GM21786 (cell line): ENCODE measurements around the gene KIF6.
"Not testable (repeated sequence)": the region's sequence is repeated elsewhere in the genome, so short reads cannot be mapped to it uniquely, and the experiment has no call there.

Source experiments
- ATAC-seq: cut with Tn5 transposase; IDR thresholded peaks from one replicate; pipeline ENCODE4 v1.9.1; 2021; ENCODE audit not compliant: unreplicated experiment

Gene KIF6

GRCh38 chr6:39558079-39558478 lies 167.1 kb downstream of the KIF6 start:
- ATAC-seq = no peak

DNA sequence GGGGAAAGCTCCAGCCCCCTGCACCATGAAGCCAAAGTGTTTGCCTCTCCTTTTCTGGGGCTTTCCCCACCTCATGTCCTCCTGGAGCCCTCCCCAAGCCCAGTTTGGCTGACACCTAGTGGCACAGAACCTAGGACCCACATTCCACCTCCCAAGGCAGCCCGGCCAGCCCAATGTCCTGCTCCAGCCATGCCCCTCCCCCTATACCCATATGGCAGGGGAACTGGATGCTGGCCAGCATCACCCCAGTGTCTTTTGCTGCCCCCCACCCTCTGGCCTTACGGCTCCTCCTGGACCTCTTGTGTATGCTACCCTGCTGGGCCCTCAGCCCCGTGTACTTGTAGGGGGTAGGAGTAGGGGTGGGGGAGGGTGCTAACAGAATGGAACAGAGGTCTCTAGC lies 170.1 kb downstream of the KIF6 start:
- no peak for ATAC-seq

- no peak for ATAC-seq
Observed at GRCh38 chr6:39553860-39554802, 171.1 kb downstream of the KIF6 start.

GRCh38 chr6:39553029-39553428 lies 172.2 kb downstream of the KIF6 start:
- no peak for ATAC-seq

DNA sequence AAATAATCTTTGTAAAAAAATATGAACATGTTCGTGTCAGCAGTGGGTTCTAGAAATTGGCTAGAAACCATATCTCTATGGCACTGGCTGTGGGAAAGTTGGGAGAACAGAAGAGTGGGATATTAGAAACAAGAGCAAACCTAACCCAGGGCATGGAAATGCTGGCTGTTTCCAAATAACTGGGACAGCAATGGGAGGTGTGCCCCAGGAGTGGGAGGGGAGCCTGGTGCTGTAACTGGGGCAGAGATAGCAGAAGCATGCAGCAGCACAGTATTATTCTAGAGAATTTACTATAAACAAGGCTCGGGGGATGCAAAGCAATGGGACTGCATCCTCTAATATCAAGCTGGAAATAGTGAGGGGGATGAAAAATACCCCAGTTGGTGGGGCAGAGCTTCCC lies 175.0 kb downstream of the KIF6 start:
- ATAC-seq = no peak

- no peak for ATAC-seq
Observed at GRCh38 chr6:39546731-39547130, 178.5 kb downstream of the KIF6 start.

GRCh38 chr6:39543950-39544349 lies 181.3 kb downstream of the KIF6 start:
- ATAC-seq = no peak

DNA sequence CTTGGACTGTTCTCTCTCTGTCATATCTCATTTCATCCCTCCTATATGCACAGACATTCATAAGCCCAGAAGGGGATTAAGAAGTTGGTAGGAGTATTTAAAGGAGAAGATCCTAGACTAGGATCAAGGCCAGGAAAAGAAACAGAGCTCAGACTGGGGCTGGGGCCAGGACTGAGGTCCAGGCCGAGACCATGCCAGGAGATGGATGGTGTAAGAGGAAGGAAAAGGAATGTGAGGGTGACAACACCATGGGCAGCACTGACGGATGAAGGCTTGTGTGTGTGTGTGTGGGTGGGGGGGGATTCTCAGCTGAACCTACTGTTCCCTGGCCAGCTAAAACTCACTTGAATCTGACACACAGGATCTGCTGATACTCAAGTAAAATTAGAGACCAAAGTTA lies 182.1 kb downstream of the KIF6 start:
- ATAC-seq = no peak

GRCh38 chr6:39540454-39540853 lies 184.8 kb downstream of the KIF6 start:
- ATAC-seq = no peak

- peak; percentile 96 for ATAC-seq
Observed at GRCh38 chr6:39530201-39530759, 194.9 kb downstream of the KIF6 start.

DNA sequence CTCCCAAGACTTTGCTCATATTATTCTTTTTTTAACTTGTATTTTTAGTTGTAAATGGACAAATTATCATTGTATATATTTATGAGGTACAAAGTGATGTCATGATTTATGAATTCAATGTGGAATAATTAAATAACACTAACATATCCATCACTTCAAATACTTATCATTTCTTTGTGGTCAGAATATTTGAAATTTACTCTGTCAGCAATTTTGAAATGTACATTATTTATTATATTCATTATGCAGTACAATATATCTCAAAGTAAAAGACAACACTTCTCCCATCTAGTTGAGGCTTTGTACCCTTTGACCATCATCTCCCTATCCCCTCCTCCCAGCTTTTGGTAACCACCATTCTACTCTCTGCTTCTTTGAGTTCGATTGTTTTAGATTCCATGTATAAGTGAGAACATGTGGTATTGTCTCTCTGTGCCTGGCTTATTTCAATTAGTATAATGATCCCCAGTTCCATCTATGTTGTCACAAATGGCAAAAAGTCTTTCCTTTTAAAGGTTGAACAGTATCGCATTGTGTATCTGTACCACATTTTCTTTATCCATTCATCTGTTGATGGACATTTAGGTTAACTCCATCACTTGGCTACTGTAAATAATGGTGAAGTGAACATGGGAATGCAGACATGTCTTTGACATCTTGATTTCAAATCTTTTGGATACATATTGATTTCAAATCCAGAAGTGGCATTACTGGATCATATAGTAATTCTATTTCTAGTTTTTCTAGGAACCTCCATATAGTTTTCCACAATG lies 197.2 kb downstream of the KIF6 start:
- ATAC-seq = no peak

DNA sequence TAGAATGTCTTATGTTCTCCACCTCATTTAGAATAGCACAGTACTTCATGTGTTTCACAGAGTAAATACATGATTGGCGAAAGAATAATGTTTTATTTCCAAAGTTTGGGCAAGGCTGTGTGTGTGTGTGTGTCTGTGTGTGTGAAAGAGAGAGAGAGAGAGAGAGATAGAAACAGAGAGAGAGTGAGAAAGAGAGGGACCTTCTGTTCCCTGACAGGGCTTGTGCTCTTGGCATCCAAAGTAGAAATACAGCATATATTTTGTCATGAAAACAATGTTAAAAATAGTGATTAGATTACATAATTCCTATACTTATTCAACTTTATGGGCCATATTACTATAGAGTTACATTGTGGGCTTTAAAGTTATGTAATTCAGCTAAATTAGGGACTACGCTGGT lies 201.2 kb downstream of the KIF6 start:
- no peak for ATAC-seq

- no peak for ATAC-seq
Observed at GRCh38 chr6:39521958-39522357, 203.2 kb downstream of the KIF6 start.

DNA sequence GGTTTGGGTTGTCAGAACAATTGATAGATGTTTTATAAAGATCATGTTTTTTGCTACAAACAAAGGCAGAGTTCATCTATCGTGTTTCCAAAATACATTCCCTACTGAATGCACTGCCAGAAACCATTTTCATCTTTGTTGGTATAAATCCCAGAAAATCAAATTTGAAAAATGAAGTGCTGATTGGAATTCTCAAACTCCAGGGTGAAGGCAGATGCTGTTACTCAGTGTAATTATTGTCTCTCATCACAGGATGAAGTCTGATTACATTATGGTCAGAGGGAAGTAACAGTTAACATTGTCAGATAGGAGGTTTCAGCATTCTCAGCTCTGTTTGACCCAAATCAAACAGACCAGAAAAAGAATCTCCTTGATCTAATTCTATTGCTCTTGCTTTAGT lies 204.3 kb downstream of the KIF6 start:
- no peak for ATAC-seq

DNA sequence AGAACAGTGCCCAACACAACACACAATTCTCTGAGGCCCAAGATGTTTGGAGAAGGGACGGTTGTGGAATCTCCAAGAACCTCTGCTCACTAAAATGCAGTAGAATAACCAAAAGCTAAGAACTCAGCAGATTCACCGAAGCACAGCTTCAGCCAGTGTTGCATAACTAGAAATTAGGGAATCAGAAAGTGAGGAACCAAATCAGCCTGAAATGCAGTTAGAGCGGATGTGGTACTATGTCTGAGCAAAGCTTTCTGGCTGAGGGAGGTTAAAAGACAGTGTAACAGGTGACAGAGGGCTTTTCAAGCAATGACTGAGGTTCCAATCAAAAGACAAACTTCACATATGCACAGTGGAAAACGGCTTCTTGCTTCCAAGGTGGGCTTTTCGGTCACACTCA lies 204.8 kb downstream of the KIF6 start:
- ATAC-seq = no peak

DNA sequence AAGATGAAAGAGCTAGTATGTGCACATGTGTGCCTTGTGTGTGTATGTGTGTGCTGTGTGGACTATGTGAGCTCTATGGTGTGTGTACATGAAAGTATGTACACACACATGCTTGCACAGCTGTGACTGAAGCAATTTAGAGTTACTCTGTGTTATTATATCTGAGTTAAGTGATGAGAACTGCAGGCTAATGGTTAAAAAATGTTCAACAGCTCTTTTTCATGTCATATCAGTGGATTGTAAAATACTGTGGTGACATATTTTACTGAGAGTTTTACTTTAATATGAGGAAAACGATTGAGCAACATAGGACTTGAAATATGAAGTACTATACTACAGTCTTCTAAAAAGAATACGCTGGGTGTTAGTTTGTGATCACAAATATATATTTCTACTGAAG lies 207.0 kb downstream of the KIF6 start:
- no peak for ATAC-seq

- no peak for ATAC-seq
Observed at GRCh38 chr6:39517756-39518155, 207.5 kb downstream of the KIF6 start.

DNA sequence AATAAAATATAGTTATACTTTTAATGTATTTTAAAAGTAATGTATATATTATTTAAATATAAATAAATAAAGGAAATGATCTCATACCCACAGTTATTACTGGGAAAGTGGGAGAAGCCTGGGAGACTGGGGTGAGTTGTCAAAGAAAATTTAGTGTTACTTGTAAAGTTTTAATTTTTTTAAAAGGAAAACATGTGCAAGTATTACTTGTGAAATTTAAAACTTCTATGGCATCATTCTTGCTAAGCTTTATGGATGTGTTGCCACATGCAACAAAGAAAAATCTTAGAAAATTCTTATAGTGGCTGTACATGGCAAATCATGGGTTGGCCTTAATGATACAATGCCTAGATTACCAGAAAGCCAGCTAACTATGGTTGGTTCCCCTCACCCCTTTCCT lies 208.7 kb downstream of the KIF6 start:
- no peak for ATAC-seq

DNA sequence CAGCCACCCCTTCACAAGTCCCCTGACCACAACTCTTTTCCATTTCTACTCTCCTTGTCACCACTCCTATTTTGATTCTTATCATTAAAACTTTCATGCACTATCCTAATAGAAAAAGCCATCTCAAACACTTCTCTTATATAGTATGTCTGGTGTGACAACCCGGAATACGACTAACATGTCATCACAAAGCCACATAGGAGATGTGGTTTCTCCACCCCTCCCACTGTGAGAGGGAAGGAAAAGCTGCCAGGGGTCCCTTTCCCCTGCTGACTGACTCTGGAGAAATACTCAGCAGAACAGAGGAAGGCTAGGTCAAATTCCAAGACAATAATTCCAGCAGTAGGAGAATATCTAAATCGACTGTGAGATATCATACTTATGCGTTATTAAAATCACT lies 209.7 kb downstream of the KIF6 start:
- no peak for ATAC-seq

- ATAC-seq = no peak
Observed at GRCh38 chr6:39515006-39515405, 210.2 kb downstream of the KIF6 start.

DNA sequence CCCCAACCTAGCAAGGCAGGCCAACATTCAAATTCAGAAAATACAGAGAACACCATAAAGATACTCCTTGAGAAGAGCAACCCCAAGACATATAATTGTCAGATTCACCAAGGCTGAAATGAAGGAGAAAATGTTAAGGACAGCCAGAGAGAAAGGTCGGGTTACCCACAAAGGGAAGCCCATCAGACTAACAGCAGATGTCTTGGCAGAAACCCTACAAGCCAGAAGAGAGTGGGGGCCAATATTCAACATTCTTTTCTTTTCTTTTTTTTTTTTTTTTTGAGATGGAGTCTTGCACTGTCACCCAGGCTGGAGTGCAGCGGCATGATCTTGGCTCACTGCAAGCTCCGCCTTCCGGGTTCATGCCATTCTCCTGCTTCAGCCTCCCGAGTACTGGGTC lies 215.4 kb downstream of the KIF6 start:
- ATAC-seq = not testable (repeated sequence)

GRCh38 chr6:39508515-39508914 lies 216.7 kb downstream of the KIF6 start:
- no peak for ATAC-seq
